GM12865 (cell line): Measurements from ENCODE around the gene TARBP1.
"Not testable (repeated sequence)": the region's sequence is repeated elsewhere in the genome, so short reads cannot be mapped to it uniquely, and the experiment has no call there.

Experiments used
- DNase-seq: peaks from one replicate; pipeline ENCODE4 v3.0.0; 2010; ENCODE audit warnings: low read depth
- H3K4me3 ChIP-seq: 2 replicates; pipeline ENCODE4 v1.5.1; 2011; ENCODE audit warnings: mild to moderate bottlenecking, low read depth, low read length, control low read depth
- CTCF ChIP-seq: IDR thresholded peaks from 2 replicates; pipeline ENCODE4 v1.5.1; 2011; ENCODE audit warnings: low read length, control low read depth, low read depth, inconsistent platforms; ENCODE audit not compliant: insufficient read depth; ENCODE audit errors: missing control alignments

The TARBP1 gene

DNA sequence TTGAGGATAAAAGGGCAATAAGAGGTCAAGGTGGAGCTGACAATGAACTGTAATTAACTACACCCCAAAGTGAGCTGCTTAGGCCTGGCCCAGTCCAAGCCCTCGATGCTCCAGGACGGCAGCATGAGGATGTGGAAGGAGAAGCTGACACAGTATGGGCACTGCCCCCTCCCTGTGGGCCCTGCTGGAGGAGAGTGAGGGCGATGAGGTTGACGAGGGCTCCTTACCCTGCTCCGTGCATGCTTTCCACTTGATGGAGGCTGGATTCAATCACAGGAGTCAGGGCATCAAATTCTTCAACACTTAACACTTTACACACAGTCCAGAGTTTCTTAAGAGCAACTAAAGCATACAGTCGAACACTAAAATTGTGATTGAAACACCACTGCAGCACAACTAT is 73.3 kb downstream of the TARBP1 start:
- no peak for DNase-seq
- TF ChIP-seq CTCF: no peak
- no peak overlapping the region for H3K4me3 ChIP-seq

DNA sequence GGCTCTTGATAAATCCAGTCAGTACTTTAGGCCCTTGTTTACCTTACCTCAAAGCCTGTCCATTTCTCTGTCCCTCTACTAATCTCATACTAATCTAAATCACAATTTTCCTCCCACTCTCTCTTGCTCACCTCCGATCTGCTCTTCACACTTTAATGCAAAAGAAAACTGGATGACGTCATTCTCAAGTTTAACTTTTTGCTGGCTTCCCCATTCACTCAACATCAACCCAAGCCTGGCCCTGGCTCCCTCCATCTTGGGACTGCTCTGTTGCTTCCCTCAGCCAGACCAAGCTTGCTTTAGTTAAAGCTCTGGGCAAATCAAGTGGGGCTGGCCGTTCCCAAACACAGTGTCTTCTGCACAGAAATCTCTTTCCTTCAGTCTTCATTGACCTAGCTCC is 76.0 kb downstream of the TARBP1 start:
- no peak overlapping the region for H3K4me3 ChIP-seq
- no peak for TF ChIP-seq CTCF
- DNase-seq: no peak

GRCh38 chr1:234401658-234402057 is 77.3 kb downstream of the TARBP1 start:
- no peak for DNase-seq
- no peak for TF ChIP-seq CTCF
- H3K4me3 ChIP-seq: no peak overlapping the region

DNA sequence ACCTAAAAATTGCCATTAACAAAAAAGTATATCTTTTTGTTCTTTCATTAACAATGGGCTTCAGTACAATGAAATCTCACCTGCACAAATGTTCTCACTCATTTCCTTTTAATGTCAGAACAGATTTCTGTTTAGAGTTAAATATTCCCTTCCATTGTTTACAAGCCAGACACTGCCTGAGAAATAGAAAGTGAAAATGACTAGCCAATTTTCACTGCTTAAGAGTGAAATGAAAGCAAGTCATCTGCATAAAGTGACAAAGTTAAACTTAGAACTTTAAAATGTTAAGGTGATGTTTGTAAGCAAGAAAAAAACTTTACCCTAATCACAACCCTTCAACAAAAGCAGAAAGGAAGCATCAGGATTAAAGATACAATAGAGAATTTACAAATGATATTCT is 78.2 kb downstream of the TARBP1 start:
- TF ChIP-seq CTCF: no peak
- DNase-seq: peak; percentile 51
- peak overlapping the region; percentile 53 for H3K4me3 ChIP-seq

- DNase-seq: not testable (repeated sequence)
- peak overlapping the region; percentile 56 for H3K4me3 ChIP-seq
Measured at GRCh38 chr1:234399515-234399914, 79.5 kb downstream of the TARBP1 start.

- peak overlapping the region; percentile 56 for H3K4me3 ChIP-seq
- TF ChIP-seq CTCF: no peak
- peak; percentile 72 for DNase-seq
Measured at GRCh38 chr1:234398849-234399381, 80.1 kb downstream of the TARBP1 start.

- no peak overlapping the region for H3K4me3 ChIP-seq
- peak; percentile 13 for DNase-seq
- TF ChIP-seq CTCF: no peak
Measured at GRCh38 chr1:234397732-234398131, 81.2 kb downstream of the TARBP1 start.
